Endothelial cell (in vitro differentiated cells): ENCODE data around the gene ALX3. TPM values are rescaled to one million over a fixed set of nuclear protein-coding genes. Genes with fewer than 3 reads are reported as not detected.

Source experiments
- DNase-seq: peaks from one replicate; pipeline ENCODE4 v3.0.0; 2021; ENCODE audit warnings: low spot score
- H3K27ac Mint-ChIP-seq: one replicate; pipeline ENCODE4 v1.8.0; 2021; ENCODE audit warnings: mixed read lengths, inconsistent platforms; ENCODE audit not compliant: unreplicated experiment
- H3K27me3 Mint-ChIP-seq: one replicate; pipeline ENCODE4 v1.8.0; 2021; ENCODE audit warnings: mild to moderate bottlenecking, moderate library complexity, mixed read lengths, inconsistent platforms; ENCODE audit not compliant: unreplicated experiment
- H3K36me3 Mint-ChIP-seq: one replicate; pipeline ENCODE4 v1.8.0; 2021; ENCODE audit warnings: mild to moderate bottlenecking, low read depth, mixed read lengths, inconsistent platforms; ENCODE audit not compliant: unreplicated experiment
- H3K4me1 Mint-ChIP-seq: one replicate; pipeline ENCODE4 v1.8.0; 2021; ENCODE audit warnings: mild to moderate bottlenecking, mixed read lengths, inconsistent platforms; ENCODE audit not compliant: unreplicated experiment
- H3K4me3 Mint-ChIP-seq: one replicate; pipeline ENCODE4 v1.8.0; 2021; ENCODE audit warnings: mild to moderate bottlenecking, mixed read lengths, inconsistent platforms; ENCODE audit not compliant: unreplicated experiment
- H3K9me3 Mint-ChIP-seq: one replicate; pipeline ENCODE4 v1.8.0; 2021; ENCODE audit warnings: mixed read lengths, inconsistent platforms; ENCODE audit not compliant: unreplicated experiment
- total RNA-seq: library from RNA; stranded (reverse); fragmentation: NEBNext Ultra II Directional; extraction: Animal tissue kit (Norgen Biotek cat#: 25700); gene quantifications from one replicate; pipeline ENCODE4 v1.2.1, GENCODE V29; 2021; ENCODE audit not compliant: unreplicated experiment
- TF ChIP-seq, protein P1 (sequence below): fragments of 200-600 bp; sonication (generic); IDR thresholded peaks from one replicate; pipeline ENCODE4 v1.5.0; 2021; ENCODE audit warnings: antibody characterized with exemption; ENCODE audit not compliant: unreplicated experiment

ALX3 gene
- total RNA-seq, 1 donor from 2014 or later = not detected

DNA sequence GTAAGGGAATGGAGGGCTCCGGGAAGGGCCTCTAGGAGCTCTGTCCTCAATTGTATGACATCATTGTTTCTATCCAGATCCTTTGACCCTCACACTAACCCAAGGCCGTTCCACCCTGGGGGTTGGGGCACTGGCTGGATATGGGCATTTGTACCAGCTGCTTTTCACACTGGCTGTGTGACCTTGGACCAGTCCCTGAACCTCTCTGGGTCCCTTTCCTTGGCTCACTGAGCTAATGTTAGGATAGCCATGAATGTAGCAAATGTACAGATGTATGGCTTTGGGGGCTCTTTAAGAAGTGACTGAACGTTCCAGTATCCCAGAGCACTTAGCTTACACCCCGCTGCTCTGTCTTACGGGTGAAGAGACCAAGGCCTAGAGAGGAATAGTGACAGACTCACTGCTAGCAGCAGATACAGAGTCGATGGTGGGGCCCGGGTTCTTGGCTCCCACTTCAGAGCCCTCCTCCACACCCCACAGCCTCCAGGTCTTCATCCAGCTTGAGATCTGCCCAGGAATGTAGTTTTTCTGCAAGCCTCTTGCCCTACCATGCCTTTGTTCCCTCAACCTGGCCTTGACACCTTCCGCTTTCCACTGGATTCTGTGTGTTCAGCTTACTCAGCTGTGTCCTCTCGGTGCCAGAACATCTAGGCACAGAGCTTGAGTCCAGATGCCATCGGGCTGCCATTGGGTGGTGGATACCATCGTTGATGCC lies 27.2 kb upstream of the ALX3 start:
- TF ChIP-seq, protein P1, sequence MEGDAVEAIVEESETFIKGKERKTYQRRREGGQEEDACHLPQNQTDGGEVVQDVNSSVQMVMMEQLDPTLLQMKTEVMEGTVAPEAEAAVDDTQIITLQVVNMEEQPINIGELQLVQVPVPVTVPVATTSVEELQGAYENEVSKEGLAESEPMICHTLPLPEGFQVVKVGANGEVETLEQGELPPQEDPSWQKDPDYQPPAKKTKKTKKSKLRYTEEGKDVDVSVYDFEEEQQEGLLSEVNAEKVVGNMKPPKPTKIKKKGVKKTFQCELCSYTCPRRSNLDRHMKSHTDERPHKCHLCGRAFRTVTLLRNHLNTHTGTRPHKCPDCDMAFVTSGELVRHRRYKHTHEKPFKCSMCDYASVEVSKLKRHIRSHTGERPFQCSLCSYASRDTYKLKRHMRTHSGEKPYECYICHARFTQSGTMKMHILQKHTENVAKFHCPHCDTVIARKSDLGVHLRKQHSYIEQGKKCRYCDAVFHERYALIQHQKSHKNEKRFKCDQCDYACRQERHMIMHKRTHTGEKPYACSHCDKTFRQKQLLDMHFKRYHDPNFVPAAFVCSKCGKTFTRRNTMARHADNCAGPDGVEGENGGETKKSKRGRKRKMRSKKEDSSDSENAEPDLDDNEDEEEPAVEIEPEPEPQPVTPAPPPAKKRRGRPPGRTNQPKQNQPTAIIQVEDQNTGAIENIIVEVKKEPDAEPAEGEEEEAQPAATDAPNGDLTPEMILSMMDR = no peak
- H3K4me3 Mint-ChIP-seq = no peak overlapping the region
- peaks cover 18% of the 10 kb centered on the region for H3K4me1 Mint-ChIP-seq
- no peak for DNase-seq
- H3K27ac Mint-ChIP-seq = no peak overlapping the region
- no peaks in the 10 kb centered on the region for H3K9me3 Mint-ChIP-seq
- peaks cover 18% of the 10 kb centered on the region for H3K27me3 Mint-ChIP-seq
- peaks cover 4% of the 10 kb centered on the region for H3K36me3 Mint-ChIP-seq

DNA sequence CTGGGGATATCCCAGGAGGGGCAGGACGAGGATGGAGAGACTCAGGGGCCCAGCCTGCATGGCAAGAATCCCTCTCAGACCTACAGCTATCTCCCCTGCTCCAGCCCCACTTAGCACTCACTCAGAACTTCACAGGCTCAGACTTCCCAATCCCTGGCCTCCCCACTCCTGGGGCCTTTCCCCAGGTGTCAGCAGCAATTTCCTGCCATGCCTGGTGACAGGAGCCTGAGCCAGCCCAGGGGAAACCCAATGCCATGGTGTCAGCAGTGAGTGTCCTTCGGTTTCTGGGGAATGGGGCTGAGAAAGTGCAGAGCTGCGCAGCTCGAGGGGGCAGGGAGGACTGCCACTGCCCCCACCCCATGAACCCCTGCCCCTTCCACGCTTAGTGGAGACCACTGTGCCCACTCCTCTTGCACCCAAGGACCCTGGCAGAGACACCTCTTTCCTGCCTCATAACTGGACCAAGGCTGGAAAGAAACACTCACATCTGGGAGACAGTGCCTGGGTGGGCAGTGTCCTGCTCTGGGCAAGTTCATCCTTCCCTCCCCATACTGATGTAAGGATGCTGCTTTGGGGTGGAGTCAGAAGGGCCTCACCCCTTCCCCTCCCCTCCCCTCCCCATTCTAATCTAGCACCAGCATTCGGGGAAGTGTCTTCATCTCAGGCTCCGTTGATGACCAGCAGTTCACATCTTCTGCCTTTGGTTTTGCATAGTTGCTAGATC lies 24.6 kb upstream of the ALX3 start:
- Mint-ChIP-seq H3K27ac (no peak overlapping the region), H3K9me3 (no peaks in the 10 kb centered on the region), H3K36me3 (no peaks in the 10 kb centered on the region), H3K4me1 (peaks cover 24% of the 10 kb centered on the region), H3K27me3 (peaks cover 17% of the 10 kb centered on the region), H3K4me3 (no peak overlapping the region)
- no peak for DNase-seq
- TF ChIP-seq, protein P1 = no peak

DNA sequence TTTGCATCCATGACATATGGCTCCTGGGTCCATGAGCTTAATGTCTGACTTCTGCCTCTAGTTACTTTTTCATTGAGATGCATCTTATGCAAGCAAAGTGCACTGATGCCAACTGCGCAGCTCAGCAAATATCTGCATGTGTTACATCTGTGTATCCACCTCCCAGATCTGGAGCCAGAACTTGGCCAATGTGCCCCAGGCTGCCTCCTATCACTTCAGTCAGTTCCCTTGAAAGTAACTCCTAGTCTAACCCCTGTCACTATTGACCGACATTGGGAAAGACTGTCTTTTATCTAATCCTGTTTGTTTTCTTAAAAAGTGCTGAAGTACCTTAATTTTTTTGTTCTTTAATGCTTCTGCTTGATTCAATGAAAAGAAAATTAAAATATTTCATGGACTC lies 22.5 kb upstream of the ALX3 start:
- Mint-ChIP-seq H3K4me1 (peaks cover 30% of the 10 kb centered on the region), H3K4me3 (no peak overlapping the region), H3K27me3 (peaks cover 18% of the 10 kb centered on the region), H3K9me3 (no peaks in the 10 kb centered on the region), H3K36me3 (no peaks in the 10 kb centered on the region), H3K27ac (no peak overlapping the region)
- TF ChIP-seq, protein P1 = no peak
- DNase-seq = no peak

DNA sequence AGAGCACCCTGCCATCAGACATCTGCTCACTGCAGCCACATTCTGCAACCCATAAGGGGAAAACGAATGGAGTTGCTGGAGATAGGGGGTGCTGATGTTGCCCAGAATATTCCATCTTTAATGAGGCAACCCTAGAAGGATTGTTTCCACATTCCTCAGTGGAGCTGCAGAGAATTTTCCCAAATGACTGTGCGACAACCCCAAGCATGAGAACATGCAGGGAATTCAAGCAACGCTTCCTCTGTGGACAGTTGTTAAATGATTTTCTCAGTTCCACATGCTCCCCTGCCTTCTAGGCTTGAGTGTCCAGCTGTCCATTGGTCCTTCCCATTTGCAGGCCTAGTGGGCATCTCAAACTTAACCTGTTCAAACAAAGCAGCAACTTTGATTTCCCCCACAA lies 21.3 kb upstream of the ALX3 start:
- DNase-seq = no peak
- Mint-ChIP-seq H3K27ac (no peak overlapping the region), H3K9me3 (no peaks in the 10 kb centered on the region), H3K36me3 (no peaks in the 10 kb centered on the region), H3K4me3 (no peak overlapping the region), H3K27me3 (peaks cover 24% of the 10 kb centered on the region), H3K4me1 (peaks cover 35% of the 10 kb centered on the region)
- TF ChIP-seq, protein P1 = no peak

DNA sequence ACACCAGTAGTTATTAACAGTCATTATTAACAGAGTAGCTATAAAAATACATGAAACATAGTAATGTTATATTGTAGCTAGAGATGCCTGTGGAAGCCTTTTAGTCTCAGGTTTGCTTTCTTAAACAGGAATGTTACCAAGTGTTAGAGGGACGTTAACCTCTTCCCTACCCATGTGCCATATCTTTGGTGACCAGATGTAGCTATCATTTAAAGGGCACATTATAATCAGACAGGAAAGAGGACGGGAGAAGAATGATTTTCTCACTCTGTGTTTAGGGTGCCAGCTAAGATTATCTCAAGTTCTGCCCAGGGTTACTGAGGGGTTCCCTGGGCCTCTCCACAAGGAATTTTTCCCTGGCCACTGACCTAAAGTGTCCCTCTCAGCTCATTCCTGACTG lies 20.9 kb upstream of the ALX3 start:
- Mint-ChIP-seq H3K9me3 (no peaks in the 10 kb centered on the region), H3K27ac (no peak overlapping the region), H3K4me1 (peaks cover 39% of the 10 kb centered on the region)

More for the DNA sequence above, 20.9 kb upstream of the ALX3 start:
- TF ChIP-seq, protein P1 = no peak
- no peak for DNase-seq
- peaks cover 24% of the 10 kb centered on the region for H3K27me3 Mint-ChIP-seq
- H3K36me3 Mint-ChIP-seq = no peaks in the 10 kb centered on the region
- H3K4me3 Mint-ChIP-seq = no peak overlapping the region
